WI38 (cell line): ENCODE measurements around the gene SNX11.

ENCODE experiments used
- H3K4me3 ChIP-seq: 2 replicates; pipeline ENCODE4 v1.5.1; 2011; ENCODE audit warnings: low read depth, mild to moderate bottlenecking, control low read depth, low read length
- CTCF ChIP-seq: IDR thresholded peaks from 2 replicates; pipeline ENCODE4 v1.5.1; 2012; ENCODE audit warnings: low read depth, mild to moderate bottlenecking, control low read depth, low read length

SNX11 gene

GRCh38 chr17:48148854-48149786, 41.6 kb downstream of the SNX11 start:
- no peak for TF ChIP-seq CTCF
- H3K4me3 ChIP-seq = no peak overlapping the region

- no peak overlapping the region for H3K4me3 ChIP-seq
- TF ChIP-seq CTCF = no peak
Observed at GRCh38 chr17:48149787-48150463, 42.4 kb downstream of the SNX11 start.

- TF ChIP-seq CTCF = no peak
- no peak overlapping the region for H3K4me3 ChIP-seq
Observed at GRCh38 chr17:48150597-48151001, 43.0 kb downstream of the SNX11 start.

GRCh38 chr17:48151220-48151619, 43.7 kb downstream of the SNX11 start:
- H3K4me3 ChIP-seq = no peak overlapping the region
- TF ChIP-seq CTCF = no peak

- no peak for TF ChIP-seq CTCF
- no peak overlapping the region for H3K4me3 ChIP-seq
Observed at GRCh38 chr17:48152289-48152688, 44.7 kb downstream of the SNX11 start.

GRCh38 chr17:48153691-48154358, 46.3 kb downstream of the SNX11 start:
- no peak overlapping the region for H3K4me3 ChIP-seq
- TF ChIP-seq CTCF = peak; percentile 20; the same call in 1 of the 2 replicates
